LHCN-M2 (cell line): Measurements from ENCODE around the gene CDT1. TPM values are rescaled to one million over a fixed set of nuclear protein-coding genes. Genes with fewer than 3 reads are reported as not detected.

Experiments
- DNase-seq: peaks from one replicate; pipeline ENCODE4 v3.0.0-alpha.2; 2012; ENCODE audit warnings: low read depth
- total RNA-seq: library from RNA; depleted of rRNA; stranded (reverse); fragments of >200 nt; gene quantifications from 2 replicates; pipeline ENCODE4 v1.2.3, GENCODE V29; 2014; rRNA removed

The CDT1 gene
- total RNA-seq, 1 experiment from 2014 or later, result 53.4 TPM

DNA sequence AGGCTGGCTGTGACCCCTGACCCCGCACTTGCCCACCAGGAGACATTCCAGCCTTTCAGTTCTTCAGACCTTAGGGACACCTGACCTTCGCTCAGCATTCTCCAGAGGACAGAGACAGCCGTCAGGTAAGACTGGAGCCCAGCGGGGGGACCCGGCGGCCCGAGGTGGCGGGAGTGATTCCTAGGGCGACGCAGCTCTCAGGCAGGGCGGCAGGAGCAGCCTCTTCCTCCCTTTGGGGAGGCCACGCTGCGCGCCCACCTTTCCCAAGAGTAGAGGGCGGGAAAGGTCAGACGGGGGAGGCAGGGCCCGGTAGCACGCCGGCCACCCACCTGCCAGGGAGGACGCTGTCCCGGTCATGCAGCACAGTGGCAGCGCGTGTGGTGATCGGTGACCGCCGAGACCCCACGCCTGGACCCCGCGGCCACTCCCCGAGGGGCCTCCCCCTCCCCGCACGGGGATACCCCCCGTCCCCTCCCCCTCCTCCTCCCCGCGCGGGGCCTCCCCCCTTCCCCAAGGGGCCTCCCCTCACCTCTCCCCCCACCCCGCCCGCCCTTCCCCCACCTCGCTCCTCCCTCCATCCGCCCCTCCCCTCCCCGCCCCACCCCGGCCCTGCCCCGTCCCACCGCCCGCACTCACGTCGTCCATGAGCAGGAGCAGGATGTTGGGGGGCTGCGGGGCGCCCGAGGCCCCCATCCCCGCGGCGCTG is 52.7 kb downstream of the CDT1 start:
- no peak for DNase-seq

DNA sequence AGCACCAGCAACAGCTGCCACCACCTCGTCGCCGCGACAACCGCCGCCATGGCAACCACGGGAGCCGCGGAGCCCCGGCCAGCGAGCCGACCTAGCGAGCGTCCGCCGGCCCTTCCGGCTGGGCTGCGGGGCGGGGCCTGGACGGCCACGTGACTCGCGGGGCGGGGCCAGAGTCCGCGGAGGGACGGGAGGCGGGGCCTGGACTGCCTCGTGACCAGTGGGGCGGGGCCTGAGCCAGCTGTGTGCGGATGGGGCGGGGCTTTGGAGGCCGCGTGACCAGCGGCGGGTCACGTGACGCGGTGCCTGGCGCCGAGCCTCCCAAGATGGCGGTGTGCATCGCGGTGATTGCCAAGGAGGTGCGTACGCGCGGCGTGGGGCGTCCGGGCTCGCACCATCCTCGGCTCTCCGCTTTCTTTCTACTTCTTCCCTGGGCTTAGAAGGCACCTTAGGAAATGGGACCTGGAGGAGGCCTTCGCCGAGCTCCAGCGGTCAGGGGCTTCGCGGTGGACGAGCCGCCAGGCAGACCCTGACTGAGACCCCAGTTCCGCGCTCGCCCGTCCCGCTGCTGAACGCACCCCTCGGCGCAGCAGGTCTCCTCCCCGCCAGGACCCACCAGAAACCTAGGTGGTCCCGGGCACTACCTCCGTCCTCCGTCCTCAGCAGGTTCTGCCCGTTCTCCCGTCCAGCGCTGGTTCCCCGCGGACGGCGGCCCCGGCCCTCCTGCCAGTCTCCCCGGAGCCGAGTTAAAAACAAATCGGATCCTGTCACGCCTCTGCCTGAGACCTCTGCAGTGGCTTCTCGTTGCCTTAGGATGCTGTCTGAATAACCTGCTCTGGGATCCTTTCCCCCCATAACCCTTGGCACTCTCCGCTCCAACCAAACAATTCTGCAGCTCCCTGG is 53.5 kb downstream of the CDT1 start, which contains the start of the genes GALNS and TRAPPC2L:
Gene GALNS (minus strand): TSS at position 120 of the 900 bp plus-strand sequence. CDS start 70 bp downstream, at position 50.
Gene TRAPPC2L (plus strand): TSS at position 300 of the 900 bp plus-strand sequence. CDS start 24 bp downstream, at position 324.
- DNase-seq, result peak; percentile 90

DNA sequence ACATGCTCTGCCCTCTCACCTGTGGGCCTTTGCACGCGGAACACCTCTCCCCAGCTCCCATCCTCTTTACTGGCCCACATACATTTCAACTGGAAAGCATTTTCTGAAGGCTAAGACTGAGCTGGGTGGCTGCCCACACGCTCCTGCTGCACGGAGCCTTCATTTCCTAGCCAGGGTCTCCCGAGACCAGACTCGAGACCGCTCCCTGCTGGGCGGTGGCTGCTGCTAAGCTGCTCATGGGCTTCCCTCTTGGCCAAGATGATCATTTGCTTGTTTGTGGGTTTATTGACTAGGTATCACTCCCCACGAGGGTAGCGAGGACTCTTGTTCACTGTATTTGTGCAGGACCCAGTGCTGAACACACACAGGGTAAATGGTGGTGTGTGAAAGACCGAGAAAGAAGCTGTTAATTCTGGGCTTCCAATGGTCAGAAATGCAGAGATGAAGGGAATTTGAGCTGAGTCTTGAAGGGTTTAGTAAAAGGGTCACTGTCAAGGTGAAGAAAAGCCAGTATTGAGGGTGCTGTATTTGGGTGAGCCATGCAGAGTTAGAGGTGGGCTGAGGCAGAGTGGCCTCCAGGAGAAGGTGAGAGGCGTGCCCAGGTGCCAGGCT is 54.2 kb downstream of the CDT1 start:
- peak; percentile 68 for DNase-seq

Other genes with a start within 250 kb of the CDT1 start
- 15.8 and 20.0 TPM in 2 replicates for gene ZC3H18, start 233.4 kb upstream of the CDT1 start, total RNA-seq
- not detected in 2 replicates for gene IL17C, start 165.2 kb upstream of the CDT1 start, total RNA-seq
- gene CYBA, start 152.7 kb upstream of the CDT1 start, total RNA-seq, result 0.52 and 0.90 TPM in 2 replicates
- 31.8 and 37.8 TPM in 2 replicates for gene MVD, start 140.7 kb upstream of the CDT1 start, total RNA-seq
- gene SNAI3, start 117.3 kb upstream of the CDT1 start, total RNA-seq, result 0.19 and 0.57 TPM in 2 replicates
- gene RNF166, start 97.4 kb upstream of the CDT1 start, total RNA-seq, result 20.5 and 21.9 TPM in 2 replicates
- 17.8 and 18.7 TPM in 2 replicates for gene CTU2, start 97.3 kb upstream of the CDT1 start, total RNA-seq
- gene PIEZO1, start 18.6 kb upstream of the CDT1 start, total RNA-seq, result 138 and 140 TPM in 2 replicates
- gene APRT, start 8.1 kb downstream of the CDT1 start, total RNA-seq, result 142 and 145 TPM in 2 replicates
- 17.1 and 21.5 TPM in 2 replicates for gene GALNS, start 53.2 kb downstream of the CDT1 start, total RNA-seq
- gene TRAPPC2L, start 53.3 kb downstream of the CDT1 start, total RNA-seq, result 31.1 and 49.6 TPM in 2 replicates
- gene PABPN1L, start 62.9 kb downstream of the CDT1 start, total RNA-seq, result not detected in 2 replicates
- gene CBFA2T3, start 173.4 kb downstream of the CDT1 start, total RNA-seq, result not detected in 2 replicates